Measurements from ENCODE around the gene CCDC89.
"Not testable (repeated sequence)": the region's sequence is repeated elsewhere in the genome, so short reads cannot be mapped to it uniquely, and the experiment has no call there.

Gene CCDC89

GRCh38 chr11:85654343-85654742, 31.7 kb downstream of the CCDC89 start:
- not testable (repeated sequence) for DNase-seq (ENCODE audit: low read depth, low spot score)

- DNase-seq (ENCODE audit: low read depth, low spot score), result no peak
Observed at GRCh38 chr11:85652786-85653447, 33.1 kb downstream of the CCDC89 start.

- no peak for DNase-seq (ENCODE audit: low read depth, low spot score)
Observed at GRCh38 chr11:85651118-85651517, 34.9 kb downstream of the CCDC89 start.

GRCh38 chr11:85647604-85648299, 38.2 kb downstream of the CCDC89 start, which contains the start of gene TMEM126A:
Gene TMEM126A, plus strand, starts transcription at chr11:85647967. Its CDS starts 2,289 bp downstream, at chr11:85650256.
- peak; percentile 95 for DNase-seq (ENCODE audit: low read depth, low spot score)

- no peak for DNase-seq (ENCODE audit: low read depth, low spot score)
Observed at GRCh38 chr11:85647078-85647477, 38.9 kb downstream of the CCDC89 start.

- DNase-seq (ENCODE audit: low read depth, low spot score), result peak; percentile 45
Observed at GRCh38 chr11:85643191-85643614, 42.8 kb downstream of the CCDC89 start.

- DNase-seq (ENCODE audit: low read depth, low spot score), result no peak
Observed at GRCh38 chr11:85634747-85635146, 51.2 kb downstream of the CCDC89 start.

All from ELF-1 (cell line).